Measurements from ENCODE around the gene IL18BP. TPM values are rescaled to one million over a fixed set of nuclear protein-coding genes. Genes with fewer than 3 reads are reported as not detected.

Gene IL18BP
- total RNA-seq, 1 donor from 2014 or later, result 2.1 TPM

- H3K4me3 ChIP-seq (ENCODE audit: low read depth, low read length), result no peak overlapping the region
- FAIRE-seq, result no peak
- peaks cover 1% of the 10 kb centered on the region for H3K36me3 ChIP-seq (ENCODE audit: control insufficient read depth, insufficient read depth, low read length)
- TF ChIP-seq, protein P1, sequence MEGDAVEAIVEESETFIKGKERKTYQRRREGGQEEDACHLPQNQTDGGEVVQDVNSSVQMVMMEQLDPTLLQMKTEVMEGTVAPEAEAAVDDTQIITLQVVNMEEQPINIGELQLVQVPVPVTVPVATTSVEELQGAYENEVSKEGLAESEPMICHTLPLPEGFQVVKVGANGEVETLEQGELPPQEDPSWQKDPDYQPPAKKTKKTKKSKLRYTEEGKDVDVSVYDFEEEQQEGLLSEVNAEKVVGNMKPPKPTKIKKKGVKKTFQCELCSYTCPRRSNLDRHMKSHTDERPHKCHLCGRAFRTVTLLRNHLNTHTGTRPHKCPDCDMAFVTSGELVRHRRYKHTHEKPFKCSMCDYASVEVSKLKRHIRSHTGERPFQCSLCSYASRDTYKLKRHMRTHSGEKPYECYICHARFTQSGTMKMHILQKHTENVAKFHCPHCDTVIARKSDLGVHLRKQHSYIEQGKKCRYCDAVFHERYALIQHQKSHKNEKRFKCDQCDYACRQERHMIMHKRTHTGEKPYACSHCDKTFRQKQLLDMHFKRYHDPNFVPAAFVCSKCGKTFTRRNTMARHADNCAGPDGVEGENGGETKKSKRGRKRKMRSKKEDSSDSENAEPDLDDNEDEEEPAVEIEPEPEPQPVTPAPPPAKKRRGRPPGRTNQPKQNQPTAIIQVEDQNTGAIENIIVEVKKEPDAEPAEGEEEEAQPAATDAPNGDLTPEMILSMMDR (IDR thresholded peaks at IDR 0.05; ENCODE audit: insufficient read depth, low read length, severe bottlenecking), result no peak
- no peaks in the 10 kb centered on the region for H3K27me3 ChIP-seq (ENCODE audit: control insufficient read depth, insufficient read depth, low read length)
- no peak for DNase-seq (ENCODE audit: low read depth)
These were observed 1.1 kb upstream of the IL18BP start for GRCh38 chr11:71997594-71997993.

- no peak for FAIRE-seq
These were observed 648 bp upstream of the IL18BP start for GRCh38 chr11:71998061-71998460.

DNA sequence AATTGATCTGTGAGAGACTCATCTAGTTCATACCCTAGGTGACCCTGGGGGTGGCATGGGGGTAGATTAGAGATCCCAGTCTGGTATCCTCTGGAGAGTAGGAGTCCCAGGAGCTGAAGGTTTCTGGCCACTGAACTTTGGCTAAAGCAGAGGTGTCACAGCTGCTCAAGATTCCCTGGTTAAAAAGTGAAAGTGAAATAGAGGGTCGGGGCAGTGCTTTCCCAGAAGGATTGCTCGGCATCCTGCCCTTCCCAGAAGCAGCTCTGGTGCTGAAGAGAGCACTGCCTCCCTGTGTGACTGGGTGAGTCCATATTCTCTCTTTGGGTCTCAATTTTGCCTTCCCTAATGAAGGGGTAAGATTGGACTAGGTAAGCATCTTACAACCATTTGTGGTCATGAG lies 653 bp downstream of the IL18BP start:
- H3K36me3 ChIP-seq (ENCODE audit: control insufficient read depth, insufficient read depth, low read length), result peaks cover 9% of the 10 kb centered on the region
- H3K27me3 ChIP-seq (ENCODE audit: control insufficient read depth, insufficient read depth, low read length), result no peaks in the 10 kb centered on the region
- no peak for DNase-seq (ENCODE audit: low read depth)
- FAIRE-seq, result no peak
- H3K4me3 ChIP-seq (ENCODE audit: low read depth, low read length), result no peak overlapping the region
- TF ChIP-seq, protein P1 (IDR thresholded peaks at IDR 0.05; ENCODE audit: insufficient read depth, low read length, severe bottlenecking), result no peak

More at GRCh38 chr11:71998061-71998460, 648 bp upstream of the IL18BP start:
- no peak for DNase-seq (ENCODE audit: low read depth)
- H3K27me3 ChIP-seq (ENCODE audit: control insufficient read depth, insufficient read depth, low read length), result no peaks in the 10 kb centered on the region
- TF ChIP-seq, protein P1 (IDR thresholded peaks at IDR 0.05; ENCODE audit: insufficient read depth, low read length, severe bottlenecking), result no peak
- no peak overlapping the region for H3K4me3 ChIP-seq (ENCODE audit: low read depth, low read length)
- H3K36me3 ChIP-seq (ENCODE audit: control insufficient read depth, insufficient read depth, low read length), result peaks cover 1% of the 10 kb centered on the region

DNA sequence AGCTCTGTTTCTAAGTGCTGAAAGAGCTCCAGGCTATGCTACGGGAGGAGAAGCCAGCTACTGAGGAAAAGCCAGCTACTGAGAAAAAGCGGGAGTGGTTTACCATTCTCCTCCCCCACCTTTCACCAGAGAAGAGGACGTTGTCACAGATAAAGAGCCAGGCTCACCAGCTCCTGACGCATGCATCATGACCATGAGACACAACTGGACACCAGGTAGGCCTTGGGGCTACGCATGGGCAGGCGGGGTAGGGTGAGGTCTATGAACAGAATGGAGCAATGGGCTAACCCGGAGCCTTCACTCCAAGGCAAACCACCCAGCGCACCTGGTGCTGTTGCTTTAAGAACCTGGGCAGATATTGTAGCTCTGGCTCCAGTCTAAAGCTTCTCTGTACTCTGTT lies 1.1 kb downstream of the IL18BP start:
- TF ChIP-seq, protein P1 (IDR thresholded peaks at IDR 0.05; ENCODE audit: insufficient read depth, low read length, severe bottlenecking), result no peak
- no peak for FAIRE-seq
- Histone ChIP-seq H3K27me3 (ENCODE audit: control insufficient read depth, insufficient read depth, low read length) (no peaks in the 10 kb centered on the region), H3K4me3 (ENCODE audit: low read depth, low read length) (no peak overlapping the region), H3K36me3 (ENCODE audit: control insufficient read depth, insufficient read depth, low read length) (peaks cover 13% of the 10 kb centered on the region)
- DNase-seq (ENCODE audit: low read depth), result no peak

GRCh38 chr11:72000202-72000867 lies 1.6 kb downstream of the IL18BP start:
- no peak overlapping the region for H3K4me3 ChIP-seq (ENCODE audit: low read depth, low read length)
- TF ChIP-seq, protein P1 (IDR thresholded peaks at IDR 0.05; ENCODE audit: insufficient read depth, low read length, severe bottlenecking), result no peak
- DNase-seq (ENCODE audit: low read depth) (no peak), FAIRE-seq (no peak)
- H3K36me3 ChIP-seq (ENCODE audit: control insufficient read depth, insufficient read depth, low read length), result peaks cover 18% of the 10 kb centered on the region
- no peaks in the 10 kb centered on the region for H3K27me3 ChIP-seq (ENCODE audit: control insufficient read depth, insufficient read depth, low read length)

GRCh38 chr11:72001285-72001684 lies 2.6 kb downstream of the IL18BP start:
- TF ChIP-seq, protein P1 (IDR thresholded peaks at IDR 0.05; ENCODE audit: insufficient read depth, low read length, severe bottlenecking), result no peak
- Histone ChIP-seq H3K36me3 (ENCODE audit: control insufficient read depth, insufficient read depth, low read length) (peaks cover 26% of the 10 kb centered on the region), H3K4me3 (ENCODE audit: low read depth, low read length) (no peak overlapping the region), H3K27me3 (ENCODE audit: control insufficient read depth, insufficient read depth, low read length) (no peaks in the 10 kb centered on the region)
- DNase-seq (ENCODE audit: low read depth) (no peak), FAIRE-seq (no peak)

Measured in bronchial epithelial cell (primary cell).